HG02759 (cell line): ENCODE results near the gene MAP2.

ENCODE experiments used
- ATAC-seq: cut with Tn5 transposase; IDR thresholded peaks from one replicate; pipeline ENCODE4 v1.9.1; 2021; ENCODE audit warnings: mild to moderate bottlenecking, moderate library complexity; ENCODE audit not compliant: unreplicated experiment

The MAP2 gene, protein sequence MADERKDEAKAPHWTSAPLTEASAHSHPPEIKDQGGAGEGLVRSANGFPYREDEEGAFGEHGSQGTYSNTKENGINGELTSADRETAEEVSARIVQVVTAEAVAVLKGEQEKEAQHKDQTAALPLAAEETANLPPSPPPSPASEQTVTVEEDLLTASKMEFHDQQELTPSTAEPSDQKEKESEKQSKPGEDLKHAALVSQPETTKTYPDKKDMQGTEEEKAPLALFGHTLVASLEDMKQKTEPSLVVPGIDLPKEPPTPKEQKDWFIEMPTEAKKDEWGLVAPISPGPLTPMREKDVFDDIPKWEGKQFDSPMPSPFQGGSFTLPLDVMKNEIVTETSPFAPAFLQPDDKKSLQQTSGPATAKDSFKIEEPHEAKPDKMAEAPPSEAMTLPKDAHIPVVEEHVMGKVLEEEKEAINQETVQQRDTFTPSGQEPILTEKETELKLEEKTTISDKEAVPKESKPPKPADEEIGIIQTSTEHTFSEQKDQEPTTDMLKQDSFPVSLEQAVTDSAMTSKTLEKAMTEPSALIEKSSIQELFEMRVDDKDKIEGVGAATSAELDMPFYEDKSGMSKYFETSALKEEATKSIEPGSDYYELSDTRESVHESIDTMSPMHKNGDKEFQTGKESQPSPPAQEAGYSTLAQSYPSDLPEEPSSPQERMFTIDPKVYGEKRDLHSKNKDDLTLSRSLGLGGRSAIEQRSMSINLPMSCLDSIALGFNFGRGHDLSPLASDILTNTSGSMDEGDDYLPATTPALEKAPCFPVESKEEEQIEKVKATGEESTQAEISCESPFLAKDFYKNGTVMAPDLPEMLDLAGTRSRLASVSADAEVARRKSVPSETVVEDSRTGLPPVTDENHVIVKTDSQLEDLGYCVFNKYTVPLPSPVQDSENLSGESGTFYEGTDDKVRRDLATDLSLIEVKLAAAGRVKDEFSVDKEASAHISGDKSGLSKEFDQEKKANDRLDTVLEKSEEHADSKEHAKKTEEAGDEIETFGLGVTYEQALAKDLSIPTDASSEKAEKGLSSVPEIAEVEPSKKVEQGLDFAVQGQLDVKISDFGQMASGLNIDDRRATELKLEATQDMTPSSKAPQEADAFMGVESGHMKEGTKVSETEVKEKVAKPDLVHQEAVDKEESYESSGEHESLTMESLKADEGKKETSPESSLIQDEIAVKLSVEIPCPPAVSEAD (N-terminal part only)

DNA sequence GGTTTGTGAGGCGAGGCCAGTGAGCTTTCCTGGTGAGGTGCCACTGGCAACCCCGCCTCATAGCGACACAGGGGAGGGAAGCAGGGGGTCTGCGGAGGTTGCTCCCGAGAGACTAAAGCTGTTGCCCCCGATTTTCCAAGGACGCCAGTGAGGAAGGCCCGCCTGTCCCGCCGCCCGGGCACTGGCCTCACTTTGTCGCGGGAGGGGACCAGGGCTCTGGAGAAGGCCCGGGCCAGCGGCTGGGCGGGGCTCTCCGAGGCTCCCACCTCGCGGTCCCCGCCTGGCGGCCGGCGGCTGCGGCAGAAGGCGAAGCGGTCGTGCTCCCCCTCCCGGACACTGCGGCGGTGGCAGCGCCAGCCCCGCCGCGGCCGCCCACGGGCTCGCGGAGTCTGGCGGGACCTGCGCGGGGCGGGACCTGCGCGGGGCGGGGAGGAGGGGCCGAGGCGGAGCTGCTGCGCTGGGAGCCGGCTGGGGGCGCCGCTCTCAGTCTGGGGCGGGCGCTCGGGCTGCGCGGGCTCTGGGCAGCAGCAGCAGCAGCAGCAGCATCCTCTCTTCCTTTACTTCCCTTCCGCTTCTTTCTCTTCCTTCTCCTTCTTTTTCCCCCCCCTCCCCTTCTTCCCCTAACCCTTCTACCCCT is at the start of gene MAP2:
Gene MAP2 (plus strand): TSS at position 486 of the 637 bp plus-strand sequence. CDS start 229,124 bp downstream, outside the sequence.
- ATAC-seq = peak; percentile 99

DNA sequence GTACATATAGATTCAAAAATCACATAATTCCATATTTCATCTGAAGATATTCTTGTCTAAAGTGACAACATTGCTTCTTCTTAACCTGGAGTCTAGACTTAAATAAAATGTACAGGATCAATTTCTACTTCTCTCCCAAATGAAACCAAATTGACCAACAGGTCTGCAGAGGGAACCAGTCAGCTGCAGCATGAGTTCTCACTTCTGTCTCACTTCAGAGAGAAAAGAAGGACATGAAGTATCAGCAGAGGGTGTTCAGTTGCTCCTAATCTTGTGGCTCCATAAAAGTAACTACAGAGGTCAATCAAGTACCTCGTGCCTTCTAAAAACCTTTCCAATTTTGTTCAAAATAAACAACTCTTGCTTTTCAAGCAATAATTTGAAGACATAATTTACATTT is 47.2 kb upstream of the MAP2 start:
- no peak for ATAC-seq

DNA sequence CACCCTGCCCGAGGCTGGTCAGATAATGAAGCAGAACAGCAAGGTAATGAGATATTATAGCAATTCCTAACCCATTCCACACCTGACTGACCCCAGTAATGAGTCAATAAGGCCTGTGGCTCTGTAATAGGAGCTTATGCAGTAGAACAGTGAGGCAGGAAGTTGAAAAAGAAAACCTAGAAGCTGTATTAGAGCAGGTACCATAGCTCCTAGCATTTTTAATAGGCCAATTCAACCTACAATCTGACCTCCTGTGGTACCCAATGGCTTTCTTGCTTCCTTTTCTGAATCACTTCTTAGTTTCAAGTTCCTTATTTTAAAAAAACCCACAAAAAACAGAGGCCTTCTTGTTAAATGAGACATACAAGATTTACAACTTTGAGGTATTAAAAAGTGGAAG is 43.6 kb upstream of the MAP2 start:
- ATAC-seq = peak; percentile 98

DNA sequence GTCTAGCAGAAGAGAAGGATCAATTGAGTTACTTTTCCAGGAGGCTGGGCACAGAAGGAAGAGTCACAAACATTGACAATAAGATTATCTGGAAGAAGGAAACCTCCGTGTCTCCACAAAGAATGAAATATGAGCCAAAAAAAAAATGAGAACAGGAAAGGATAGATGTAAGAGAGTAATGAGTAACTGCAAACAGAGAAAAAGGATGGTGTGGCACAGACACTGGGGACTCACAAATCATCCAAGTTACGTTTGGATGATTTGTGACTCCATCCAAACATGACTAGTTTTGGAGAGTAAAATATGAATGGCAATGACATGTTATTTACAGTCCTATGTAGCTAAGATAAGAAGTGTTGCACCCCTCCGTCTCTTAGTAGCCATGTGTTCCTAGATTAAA is 42.8 kb upstream of the MAP2 start:
- no peak for ATAC-seq

DNA sequence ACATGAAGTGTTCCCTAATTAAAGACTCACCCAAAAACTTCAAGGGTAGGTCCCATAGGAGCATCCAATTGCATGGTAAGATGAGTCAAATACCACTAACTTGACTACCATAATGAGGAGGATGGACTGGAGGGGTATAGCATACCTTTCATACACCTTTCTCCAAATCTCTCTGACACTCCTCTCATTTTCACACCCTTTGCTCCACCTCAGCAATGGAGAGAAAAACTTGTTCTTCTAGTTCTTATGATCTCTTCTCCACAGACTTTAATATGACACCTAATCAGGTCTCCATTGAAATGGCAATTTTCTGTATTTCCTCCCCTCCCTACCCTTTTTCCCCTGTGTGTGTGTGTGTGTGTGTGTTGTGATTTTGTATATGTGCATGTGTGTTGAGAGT is 41.1 kb upstream of the MAP2 start:
- ATAC-seq = no peak

DNA sequence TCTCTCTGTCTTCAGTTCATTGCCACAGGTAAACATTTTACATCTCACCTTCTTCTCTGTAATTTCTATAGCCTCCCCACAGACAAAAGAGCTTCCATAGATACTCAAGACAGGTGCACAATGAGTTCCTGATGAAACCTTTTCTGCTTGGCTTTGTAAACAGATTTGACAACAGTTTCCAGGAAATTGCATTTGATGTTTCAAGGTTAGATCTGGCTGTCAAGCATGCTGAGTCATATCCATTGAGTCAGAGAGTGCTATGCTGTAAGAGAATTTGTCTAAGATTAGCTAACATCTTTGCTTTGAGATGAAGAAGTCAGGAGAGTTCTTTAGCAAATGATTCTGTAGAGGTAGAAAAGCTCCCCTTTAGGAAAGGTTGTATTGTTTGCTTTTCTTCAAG is 40.6 kb upstream of the MAP2 start:
- ATAC-seq = no peak

DNA sequence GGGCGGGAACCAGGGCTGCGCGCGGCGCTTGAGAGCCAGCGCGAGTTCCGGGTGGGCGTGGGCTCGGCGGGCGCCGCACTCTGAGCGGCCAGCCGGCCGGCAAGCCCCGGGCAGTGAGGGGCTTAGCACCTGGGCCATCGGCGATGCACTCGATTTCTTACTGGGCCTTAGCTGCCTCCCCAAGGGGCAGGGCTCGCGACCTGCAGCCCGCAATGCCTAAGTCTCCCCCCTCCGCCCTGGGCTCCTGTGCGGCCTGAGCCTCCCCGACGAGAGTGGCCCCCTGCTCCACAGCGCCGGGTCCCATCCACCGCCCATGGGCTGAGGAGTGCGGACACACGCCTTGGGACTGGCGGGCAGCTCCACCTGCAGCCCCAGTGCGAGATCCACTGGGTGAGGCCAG is 36.5 kb upstream of the MAP2 start:
- ATAC-seq = no peak

DNA sequence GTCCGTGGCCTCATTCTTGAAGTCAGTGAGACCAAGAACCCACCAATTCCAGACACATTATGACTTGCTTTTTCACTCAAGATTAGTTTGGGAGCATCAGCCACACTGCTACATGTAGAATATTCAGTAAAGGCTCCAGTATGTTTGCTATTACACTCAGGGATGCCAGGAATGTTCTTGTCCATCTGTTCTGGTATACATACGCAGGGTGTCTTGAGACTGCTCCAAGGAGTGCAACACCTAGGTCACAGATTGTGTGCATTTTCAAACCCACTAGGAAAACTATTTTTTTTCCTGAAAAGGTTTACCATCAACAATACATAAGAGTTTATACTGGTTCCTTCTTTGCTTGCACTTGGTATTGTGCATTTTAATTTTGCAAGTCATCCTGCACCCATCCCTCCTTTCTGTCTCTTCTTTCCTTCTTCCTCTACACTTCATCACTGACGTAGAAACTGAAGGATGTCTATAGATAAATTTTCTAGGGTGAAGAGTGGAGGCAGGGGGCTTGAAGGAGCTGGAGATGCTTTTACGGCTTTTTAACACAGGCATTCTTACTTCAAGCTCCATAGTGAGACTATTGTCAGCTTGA is 35.3 kb upstream of the MAP2 start:
- ATAC-seq = no peak

DNA sequence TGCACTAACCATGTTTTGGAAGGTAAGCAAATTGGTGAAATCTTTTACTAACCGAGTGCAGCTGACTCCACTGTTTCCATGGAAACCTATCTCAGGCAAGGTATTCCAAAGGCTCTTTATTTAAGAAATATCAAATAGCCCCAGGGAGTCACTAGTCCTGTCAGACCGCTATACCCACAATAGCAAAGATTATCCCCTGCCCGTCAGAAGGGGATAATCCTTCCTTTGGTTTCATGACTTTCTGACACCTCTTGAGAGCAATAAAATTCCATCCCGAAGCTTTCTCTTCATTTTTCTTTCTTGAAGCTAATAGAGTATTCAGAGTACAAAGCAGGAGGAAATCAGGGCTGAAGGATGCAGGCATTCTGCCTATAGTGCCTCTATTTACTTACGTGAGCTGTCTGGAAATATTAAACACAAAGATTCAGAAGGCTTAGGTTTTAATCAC is 34.7 kb upstream of the MAP2 start:
- no peak for ATAC-seq

DNA sequence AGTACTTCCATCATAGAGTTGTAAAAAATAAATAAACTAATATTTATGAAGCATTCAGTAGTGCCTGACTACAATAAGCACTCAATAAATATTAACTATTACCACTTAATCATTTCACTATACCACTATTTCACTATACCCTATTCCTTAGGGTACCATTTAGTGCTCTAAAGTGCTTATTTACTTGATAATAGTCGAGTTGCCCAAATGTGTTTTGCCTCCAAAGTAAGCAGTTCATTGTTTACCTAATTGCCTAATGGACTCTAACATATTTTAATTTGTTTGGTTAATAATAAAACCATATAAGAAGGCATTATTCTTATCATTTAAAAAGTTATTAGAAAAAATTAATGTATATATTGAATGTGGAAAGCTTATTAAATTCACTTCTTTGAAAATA is 33.0 kb upstream of the MAP2 start:
- ATAC-seq = no peak

DNA sequence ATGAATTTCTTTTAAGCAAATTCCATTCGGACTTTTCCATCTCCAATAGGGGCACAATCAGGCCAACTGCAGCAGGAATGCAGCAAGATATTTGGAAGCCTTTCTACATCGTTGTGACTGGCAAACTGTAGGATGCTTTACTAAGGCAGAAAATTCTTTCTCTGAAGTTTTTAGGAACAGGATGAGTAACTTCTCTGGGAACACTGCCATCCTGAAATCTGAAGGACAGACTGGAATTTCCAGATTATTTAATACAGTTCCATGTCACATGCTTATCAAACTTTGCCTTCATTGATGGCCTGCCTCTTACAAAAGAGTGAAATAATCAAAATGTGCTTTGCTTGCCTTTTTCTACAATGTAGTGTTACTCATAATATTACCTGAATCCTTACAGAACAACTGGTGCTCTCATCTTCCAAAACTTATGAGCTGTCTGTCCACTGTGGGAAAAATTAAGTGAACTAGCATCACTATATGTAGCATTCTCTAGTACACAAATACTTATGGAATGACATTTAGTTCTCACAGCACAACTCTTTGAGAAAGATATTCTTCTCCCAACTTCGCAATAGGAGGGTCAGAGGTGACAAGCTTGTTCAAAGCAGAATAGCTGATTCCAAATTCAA is 32.0 kb upstream of the MAP2 start:
- no peak for ATAC-seq

DNA sequence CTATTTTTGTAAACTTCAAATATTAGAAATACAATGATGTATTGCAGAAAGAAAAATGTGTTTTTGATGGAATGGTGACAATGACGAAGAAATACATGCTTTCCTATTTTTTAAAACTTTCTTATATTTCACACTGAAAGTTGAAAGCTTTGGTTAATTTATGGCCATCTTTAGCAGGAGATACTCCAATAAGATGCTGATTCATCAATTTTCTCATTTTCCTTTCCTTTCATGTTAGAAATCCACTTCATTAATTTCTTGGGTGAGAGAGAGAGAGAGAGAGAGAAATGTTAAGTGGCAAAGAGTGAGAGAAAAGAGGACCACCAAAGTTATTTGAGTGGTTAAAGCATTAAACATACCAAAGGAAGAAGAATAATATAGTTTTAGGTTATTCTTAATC is 28.6 kb upstream of the MAP2 start:
- ATAC-seq = no peak

DNA sequence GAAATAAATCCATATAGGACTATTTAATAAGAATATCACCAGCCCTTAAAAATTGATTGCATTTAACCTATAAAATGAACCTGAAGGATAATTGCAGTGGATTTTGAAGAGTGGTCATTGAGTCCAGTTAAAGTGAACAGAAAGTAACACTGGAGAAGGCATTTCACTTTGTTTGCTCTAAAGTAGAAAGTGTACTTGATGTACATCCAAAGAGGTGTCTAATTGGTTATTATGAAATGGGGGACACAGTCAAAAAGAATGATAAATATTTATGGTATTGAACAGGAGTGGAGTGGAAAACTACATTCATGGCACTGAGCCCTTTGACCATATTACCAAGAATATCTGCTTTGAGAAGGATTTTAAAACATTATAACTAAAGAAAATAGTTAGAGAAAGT is 28.2 kb upstream of the MAP2 start:
- ATAC-seq = no peak

DNA sequence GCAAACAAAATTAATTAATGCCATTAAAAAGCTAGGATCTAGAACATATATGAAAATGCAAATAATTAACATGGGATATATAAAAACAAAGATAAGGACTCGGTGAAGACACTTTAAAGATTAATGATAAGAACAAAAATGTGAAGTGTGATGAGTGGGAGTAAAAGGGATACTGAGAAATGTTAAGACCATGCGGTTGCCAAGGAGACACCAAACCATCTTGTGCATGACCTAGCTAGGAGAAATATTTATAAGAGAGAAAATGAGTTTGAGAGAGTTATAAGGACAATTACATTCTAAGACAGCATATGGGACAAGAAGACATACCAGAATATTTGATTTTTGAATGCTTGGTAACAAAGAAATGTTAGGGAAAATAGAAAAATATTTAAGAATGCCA is 25.4 kb upstream of the MAP2 start:
- no peak for ATAC-seq

DNA sequence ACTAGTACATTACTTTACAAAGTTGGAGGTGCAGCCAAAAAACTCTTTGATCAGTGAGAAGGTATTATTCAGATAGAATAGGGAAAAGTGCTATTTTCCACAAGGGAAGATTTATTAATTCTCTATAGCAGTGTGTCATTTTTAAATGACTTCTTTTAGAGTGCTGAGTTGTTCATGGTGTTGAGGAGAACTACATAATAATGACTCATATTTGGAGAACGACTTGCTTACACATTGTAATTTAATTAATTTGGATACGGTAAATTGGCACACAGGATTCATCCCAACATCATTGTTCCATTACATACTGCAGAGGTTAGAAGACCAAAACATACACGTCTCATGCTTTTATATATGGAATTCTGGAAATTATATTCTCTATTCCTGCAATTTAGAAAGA is 22.1 kb upstream of the MAP2 start:
- no peak for ATAC-seq

DNA sequence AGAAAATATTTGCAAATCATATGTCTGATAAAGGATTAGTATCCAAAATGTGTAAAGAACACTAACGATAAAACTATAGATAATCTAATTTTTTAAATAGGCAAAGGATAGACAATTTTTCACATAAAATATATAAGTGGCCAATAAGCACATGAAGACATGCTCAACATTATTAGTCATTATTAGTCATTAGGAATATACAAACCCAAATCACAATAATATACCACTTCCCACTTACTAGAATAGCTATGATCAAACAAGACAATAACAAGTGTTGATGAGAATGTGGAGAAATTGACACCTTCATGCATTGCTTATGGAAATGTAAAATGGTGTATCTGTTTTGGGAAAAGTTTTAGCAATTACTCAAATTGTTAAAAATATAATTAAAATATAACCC is 12.6 kb upstream of the MAP2 start:
- ATAC-seq = no peak

DNA sequence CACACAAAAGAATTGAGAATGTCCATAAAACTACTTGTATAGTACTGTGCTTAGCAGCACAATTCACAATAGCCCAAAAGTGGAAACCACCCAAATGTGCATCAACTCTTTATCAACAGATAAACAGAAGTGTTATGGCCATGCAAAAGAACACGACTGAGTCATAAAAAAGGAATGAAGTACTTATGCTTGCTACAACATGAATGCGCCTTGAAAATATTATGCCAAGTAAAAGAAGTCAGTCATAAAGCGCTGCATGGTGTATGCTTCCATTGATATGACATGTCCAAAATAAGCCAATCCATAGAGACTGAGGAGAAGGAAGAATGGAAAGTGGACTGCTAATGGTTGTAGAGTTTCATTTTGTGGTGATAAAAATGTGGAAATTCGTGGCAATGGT is 12.1 kb upstream of the MAP2 start:
- no peak for ATAC-seq

DNA sequence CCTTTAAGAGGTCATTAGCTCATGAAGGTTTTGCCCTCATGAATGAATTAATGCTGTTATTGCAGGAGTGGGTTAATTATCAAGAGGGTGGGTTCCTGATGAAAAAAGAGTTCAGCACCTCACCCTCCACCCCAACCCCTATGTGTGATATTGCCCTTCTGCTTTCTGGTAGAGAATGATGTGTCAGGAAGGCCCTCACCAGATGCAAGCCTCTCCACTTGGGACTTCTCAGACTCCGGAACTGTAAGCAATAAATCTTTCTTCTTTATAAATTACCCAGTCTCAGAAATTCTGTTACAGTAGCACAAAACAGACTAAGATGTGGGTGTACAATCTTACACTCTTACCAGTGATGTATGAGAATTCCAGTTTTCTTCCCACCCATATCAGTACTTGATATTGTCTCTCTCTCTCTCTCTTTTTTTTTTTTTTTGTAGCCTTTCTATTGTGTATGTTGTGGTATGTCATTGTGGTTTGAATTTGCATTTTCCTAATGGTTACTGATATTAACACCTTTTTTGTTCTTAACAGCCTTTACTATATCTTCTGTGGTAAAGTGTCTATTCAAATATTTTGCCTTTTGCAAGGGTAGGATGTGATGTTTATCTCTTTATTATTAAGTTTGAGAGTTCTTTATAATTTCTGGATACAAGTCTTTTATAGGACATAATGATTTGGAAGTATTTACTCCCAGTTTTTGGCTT is 10.4 kb upstream of the MAP2 start:
- no peak for ATAC-seq

DNA sequence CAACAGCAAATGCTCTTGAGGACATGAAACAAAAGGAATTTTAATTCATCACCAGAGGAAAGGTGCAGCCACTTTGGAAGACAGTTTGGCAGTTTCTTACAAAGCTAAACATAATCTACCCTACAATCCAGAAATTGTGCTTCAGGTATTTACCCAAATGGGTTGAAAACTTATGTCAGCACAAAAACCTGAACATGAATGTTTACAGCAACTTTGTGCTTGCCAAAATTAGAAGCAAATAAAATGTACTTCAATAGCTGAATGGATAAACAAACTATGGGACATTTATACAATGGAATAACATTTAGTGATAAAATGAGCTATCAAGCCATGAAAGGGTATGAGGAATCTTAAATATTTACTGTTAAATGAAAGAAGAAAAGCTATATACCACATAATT is 6.9 kb upstream of the MAP2 start:
- no peak for ATAC-seq
